ENCODE measurements around the gene MEF2D.

Gene MEF2D

GRCh38 chr1:156486421-156487344, 13.9 kb downstream of the MEF2D start:
- DNase-seq (ENCODE audit: low spot score): no peak

GRCh38 chr1:156485984-156486383, 14.6 kb downstream of the MEF2D start:
- DNase-seq (ENCODE audit: low spot score): no peak

GRCh38 chr1:156484480-156485058, 16.0 kb downstream of the MEF2D start:
- DNase-seq (ENCODE audit: low spot score): no peak

GRCh38 chr1:156483397-156483796, 17.2 kb downstream of the MEF2D start:
- DNase-seq (ENCODE audit: low spot score): no peak

DNA sequence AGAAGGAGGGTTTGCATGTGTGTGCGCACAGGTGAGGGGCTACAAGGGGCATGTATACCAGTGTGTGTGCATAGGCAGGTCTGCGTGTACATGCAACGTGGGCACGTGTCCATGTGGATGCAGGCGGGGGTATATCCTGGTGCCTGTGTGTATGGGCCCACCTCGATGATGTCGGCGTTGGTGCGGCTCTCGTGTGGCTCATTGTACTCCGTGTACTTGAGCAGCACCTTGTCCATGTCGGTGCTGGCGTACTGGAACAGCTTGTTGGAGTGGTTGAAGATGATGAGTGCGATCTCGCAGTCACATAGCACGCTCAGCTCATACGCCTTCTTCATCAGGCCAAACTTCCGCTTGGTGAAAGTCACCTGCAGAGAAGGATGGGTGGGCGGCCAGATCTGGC, 18.3 kb downstream of the MEF2D start:
- no peak for DNase-seq (ENCODE audit: low spot score)

- DNase-seq (ENCODE audit: low spot score): no peak
These were observed 19.0 kb downstream of the MEF2D start for GRCh38 chr1:156481527-156481926.

GRCh38 chr1:156480411-156481192, 20.0 kb downstream of the MEF2D start:
- DNase-seq (ENCODE audit: low spot score): no peak

GRCh38 chr1:156480016-156480370, 20.6 kb downstream of the MEF2D start:
- DNase-seq (ENCODE audit: low spot score): no peak

GRCh38 chr1:156479093-156480015, 21.2 kb downstream of the MEF2D start:
- no peak for DNase-seq (ENCODE audit: low spot score)

- no peak for DNase-seq (ENCODE audit: low spot score)
These were observed 22.3 kb downstream of the MEF2D start for GRCh38 chr1:156478250-156478627.

DNA sequence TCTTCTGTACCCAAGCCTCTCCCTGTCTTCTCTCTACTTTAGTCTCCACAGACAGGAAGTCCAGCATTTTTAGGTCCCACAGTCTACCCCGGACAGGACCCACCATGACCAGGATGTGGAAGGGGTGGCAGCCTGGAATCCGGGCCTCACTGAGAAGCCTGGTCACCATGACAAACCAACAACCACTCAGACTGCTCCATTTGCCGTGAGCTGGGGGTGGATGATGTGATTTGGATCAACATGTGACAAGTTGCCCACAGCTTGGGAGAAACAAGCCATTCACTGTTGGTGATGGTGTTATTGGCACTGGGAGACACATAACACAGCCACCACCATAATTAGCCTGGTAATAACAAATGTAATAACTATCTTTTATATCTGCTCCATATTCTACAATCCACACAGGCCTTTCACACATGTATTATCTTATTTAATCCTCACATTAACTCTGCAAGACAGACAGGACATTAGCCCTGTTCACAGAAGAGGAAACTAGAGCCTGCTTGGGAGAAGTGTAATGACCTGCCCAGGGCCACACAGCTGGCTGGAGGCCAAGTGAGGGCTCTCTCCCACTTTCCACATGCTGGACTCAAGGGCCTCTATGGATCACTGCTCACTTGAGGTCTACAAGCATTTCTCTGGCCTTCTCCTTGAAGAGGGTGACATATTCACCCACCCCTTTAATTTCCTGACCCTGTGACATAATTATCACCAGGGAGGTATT, 22.9 kb downstream of the MEF2D start:
- no peak for DNase-seq (ENCODE audit: low spot score)

- no peak for DNase-seq (ENCODE audit: low spot score)
These were observed 23.9 kb downstream of the MEF2D start for GRCh38 chr1:156476501-156477298.

GRCh38 chr1:156475568-156476500, 24.7 kb downstream of the MEF2D start:
- DNase-seq (ENCODE audit: low spot score): no peak

DNA sequence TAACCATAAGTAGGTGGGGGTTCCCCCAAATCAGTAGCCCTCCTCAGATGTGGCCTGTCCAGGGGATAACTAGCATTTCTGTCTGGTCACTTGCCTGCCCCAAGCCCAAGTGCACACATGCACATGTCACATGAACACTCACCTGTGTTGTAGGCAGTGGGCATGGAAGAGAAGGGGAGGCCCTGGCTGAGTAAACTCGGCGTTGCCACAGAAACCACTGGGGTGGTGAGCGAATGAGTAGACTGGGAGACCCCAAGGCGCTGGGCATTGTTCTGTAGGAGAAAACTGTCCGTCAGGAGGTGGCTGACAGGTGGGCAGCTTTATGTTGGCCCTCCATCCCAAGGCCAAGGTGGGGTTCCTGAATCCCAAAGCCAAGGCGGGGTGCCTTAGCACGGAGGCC, 25.6 kb downstream of the MEF2D start:
- no peak for DNase-seq (ENCODE audit: low spot score)

DNA sequence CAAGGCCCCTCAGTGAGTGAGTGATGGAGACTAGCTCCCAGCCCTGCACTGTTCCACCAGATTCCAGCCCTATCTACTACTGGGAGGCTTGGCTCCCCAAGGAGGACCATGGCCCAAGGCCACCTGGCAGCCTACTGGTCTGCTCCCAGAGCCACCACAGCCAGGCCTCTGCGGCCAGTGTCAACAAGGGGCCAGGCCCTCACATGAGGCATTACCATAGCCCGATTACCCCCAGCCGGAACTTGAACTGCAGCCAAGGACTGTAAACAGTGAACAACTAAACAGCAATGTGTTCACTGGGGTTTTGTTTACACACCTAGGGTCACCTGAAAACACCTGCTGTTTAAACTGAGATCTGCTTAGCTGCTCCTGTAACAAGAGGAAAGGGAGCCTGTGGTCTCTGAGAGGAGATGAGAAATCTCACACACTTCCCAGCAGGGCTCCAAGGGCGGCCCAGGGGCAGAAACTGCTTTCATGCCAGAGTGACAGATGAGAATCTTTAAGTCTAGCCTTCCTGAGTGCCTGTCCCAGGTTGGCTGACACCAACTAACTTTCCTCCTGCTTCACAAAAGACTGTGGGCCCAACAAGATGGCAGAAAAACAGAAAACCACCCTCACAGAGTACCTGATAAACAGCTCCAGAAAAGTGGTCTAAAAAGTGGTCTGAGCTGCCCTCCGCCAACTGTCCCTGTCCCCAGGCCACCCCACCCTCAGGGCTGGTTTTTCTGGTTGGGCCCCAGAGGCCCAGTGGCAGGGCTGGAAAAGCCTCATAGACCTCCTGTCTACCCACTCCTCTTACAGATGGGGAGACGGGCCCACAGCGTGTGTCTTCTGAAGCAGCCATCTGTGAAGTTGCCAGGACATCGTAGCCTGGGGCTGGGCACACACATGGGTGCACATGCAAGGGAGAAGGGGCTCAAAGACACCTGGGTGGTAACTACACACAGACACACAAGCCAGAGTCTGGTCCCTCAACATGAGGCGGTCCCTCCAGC, 28.8 kb downstream of the MEF2D start:
- no peak for DNase-seq (ENCODE audit: low spot score)

GRCh38 chr1:156470473-156470872, 30.1 kb downstream of the MEF2D start:
- DNase-seq (ENCODE audit: low spot score): no peak

DNA sequence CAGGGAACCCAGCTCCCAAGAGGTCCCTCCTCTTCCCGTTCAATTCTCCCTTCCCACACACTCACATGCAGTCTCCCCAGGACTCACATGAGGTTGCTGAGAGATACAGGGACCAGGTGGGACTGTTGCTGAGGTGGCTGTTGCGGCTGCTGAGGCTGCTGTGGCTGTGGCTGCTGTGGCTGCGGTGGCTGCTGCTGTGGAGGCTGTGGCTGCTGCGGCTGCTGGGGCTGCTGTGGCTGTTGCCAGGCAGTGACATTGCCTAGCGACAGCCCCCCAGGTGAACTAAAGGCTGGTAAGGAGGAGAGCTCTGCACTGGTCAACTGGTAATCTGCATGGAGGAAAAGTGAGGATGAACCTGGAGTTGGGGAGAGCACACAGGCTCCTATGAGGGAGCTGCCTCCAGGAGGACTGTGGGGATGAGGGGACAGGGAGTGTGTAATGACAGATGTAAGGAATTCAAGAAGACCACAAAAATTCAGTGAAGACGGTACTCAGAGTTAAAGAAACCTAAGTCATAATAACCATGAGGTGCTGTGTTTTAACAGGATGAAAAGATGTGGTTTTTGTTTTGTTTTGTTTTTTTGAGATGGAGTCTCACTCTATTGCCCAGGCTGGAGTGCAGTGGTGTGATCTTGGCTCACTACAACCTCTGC, 31.8 kb downstream of the MEF2D start:
- no peak for DNase-seq (ENCODE audit: low spot score)

All from kidney capillary endothelial cell (primary cell).